H9 (cell line): ENCODE data around the gene UBE2E1. TPM values are rescaled to one million over a fixed set of nuclear protein-coding genes. Genes with fewer than 3 reads are reported as not detected.
"Not testable (repeated sequence)": the region's sequence is repeated elsewhere in the genome, so short reads cannot be mapped to it uniquely, and the experiment has no call there.

Experiments used
- DNase-seq: peaks from one replicate; pipeline ENCODE4 v3.0.0-alpha.2; 2017
- H2AFZ ChIP-seq: one replicate; pipeline ENCODE4 v1.6.1; 2013; ENCODE audit warnings: mild to moderate bottlenecking, low read length, control low read depth, moderate library complexity
- H2AK5ac ChIP-seq: 2 replicates; pipeline ENCODE4 v1.6.1; 2013; ENCODE audit warnings: low read length, control low read depth, mixed read lengths; ENCODE audit not compliant: insufficient read length
- H2BK120ac ChIP-seq: one replicate; pipeline ENCODE4 v1.6.1; 2013; ENCODE audit warnings: low read depth, mild to moderate bottlenecking, low read length, control low read depth, inconsistent platforms; ENCODE audit not compliant: poor library complexity, severe bottlenecking
- H2BK12ac ChIP-seq: 2 replicates; pipeline ENCODE4 v1.6.1; 2013; ENCODE audit warnings: low read length, control low read depth, mixed read lengths, low read depth; ENCODE audit not compliant: insufficient read length
- H2BK15ac ChIP-seq: 2 replicates; pipeline ENCODE4 v1.6.1; 2013; ENCODE audit warnings: low read depth, low read length, control low read depth
- H2BK20ac ChIP-seq: one replicate; pipeline ENCODE4 v1.6.1; 2013; ENCODE audit warnings: low read depth, mild to moderate bottlenecking, low read length, control low read depth, inconsistent platforms; ENCODE audit not compliant: poor library complexity, severe bottlenecking
- H2BK5ac ChIP-seq: 2 replicates; pipeline ENCODE4 v1.6.1; 2013; ENCODE audit warnings: low read length, control low read depth, mixed read lengths; ENCODE audit not compliant: insufficient read length
- H3K14ac ChIP-seq: 2 replicates; pipeline ENCODE4 v1.6.1; 2013; ENCODE audit warnings: low read length, control low read depth; ENCODE audit not compliant: insufficient read depth
- H3K18ac ChIP-seq: 2 replicates; pipeline ENCODE4 v1.6.1; 2013; ENCODE audit warnings: low read depth, mild to moderate bottlenecking, mixed read lengths, low read length, control low read depth; ENCODE audit not compliant: insufficient read length
- H3K23ac ChIP-seq: 2 replicates; pipeline ENCODE4 v1.6.1; 2013; ENCODE audit warnings: low read length, control low read depth, mixed read lengths, low read depth; ENCODE audit not compliant: insufficient read length
- H3K23me2 ChIP-seq: 2 replicates; pipeline ENCODE4 v1.6.1; 2013; ENCODE audit warnings: low read depth, mild to moderate bottlenecking, mixed read lengths, low read length, control low read depth; ENCODE audit not compliant: insufficient read length, poor library complexity, severe bottlenecking
- H3K27ac ChIP-seq: 2 replicates; pipeline ENCODE4 v1.5.1; 2013; ENCODE audit warnings: low read length, control low read depth, mixed read lengths, low read depth; ENCODE audit not compliant: insufficient read length
- H3K27me3 ChIP-seq: 2 replicates; pipeline ENCODE4 v1.6.1; 2013; ENCODE audit warnings: low read length, control low read depth, inconsistent platforms; ENCODE audit not compliant: insufficient read depth
- H3K4ac ChIP-seq: 2 replicates; pipeline ENCODE4 v1.6.1; 2013; ENCODE audit warnings: low read depth, mild to moderate bottlenecking, control low read depth, inconsistent platforms, low read length, moderate library complexity
- H3K4me1 ChIP-seq: 2 replicates; pipeline ENCODE4 v1.6.1; 2013; ENCODE audit warnings: low read length, control low read depth, inconsistent platforms; ENCODE audit not compliant: insufficient read depth
- H3K4me2 ChIP-seq: 2 replicates; pipeline ENCODE4 v1.6.1; 2013; ENCODE audit warnings: low read length, control low read depth, mixed read lengths; ENCODE audit not compliant: insufficient read length, insufficient read depth
- H3K56ac ChIP-seq: 2 replicates; pipeline ENCODE4 v1.6.1; 2013; ENCODE audit warnings: low read depth, mild to moderate bottlenecking, mixed read lengths, low read length, control low read depth; ENCODE audit not compliant: insufficient read length
- H3K79me1 ChIP-seq: 2 replicates; pipeline ENCODE4 v1.6.1; 2013; ENCODE audit warnings: low read depth, mild to moderate bottlenecking, moderate library complexity, low read length, control low read depth, inconsistent platforms; ENCODE audit not compliant: insufficient read depth, poor library complexity, severe bottlenecking
- H3K79me2 ChIP-seq: 2 replicates; pipeline ENCODE4 v1.6.1; 2013; ENCODE audit warnings: low read length, control low read depth, inconsistent platforms; ENCODE audit not compliant: insufficient read depth
- H3K9ac ChIP-seq: 2 replicates; pipeline ENCODE4 v1.6.1; 2013; ENCODE audit warnings: low read length, control low read depth, mixed read lengths; ENCODE audit not compliant: insufficient read length; ENCODE audit errors: extremely low read depth
- H3K9me3 ChIP-seq: one replicate; pipeline ENCODE4 v1.6.1; 2013; ENCODE audit warnings: low read depth, low read length, inconsistent platforms; ENCODE audit not compliant: control insufficient read depth
- H3T11ph ChIP-seq: one replicate; pipeline ENCODE4 v1.6.1; 2013; ENCODE audit warnings: mild to moderate bottlenecking, low read length, control low read depth, inconsistent platforms
- H4K20me1 ChIP-seq: one replicate; pipeline ENCODE4 v1.6.1; 2013; ENCODE audit not compliant: control insufficient read depth, insufficient read length, insufficient read depth
- H4K5ac ChIP-seq: 2 replicates; pipeline ENCODE4 v1.6.1; 2013; ENCODE audit warnings: low read depth, mild to moderate bottlenecking, mixed read lengths, low read length, control low read depth; ENCODE audit not compliant: insufficient read length
- H4K8ac ChIP-seq: replicated peaks from 2 replicates; pipeline ENCODE4 v1.6.1; 2013; ENCODE audit warnings: low read length, control low read depth, mixed read lengths, low read depth; ENCODE audit not compliant: insufficient read length
- H4K91ac ChIP-seq: 2 replicates; pipeline ENCODE4 v1.6.1; 2013; ENCODE audit warnings: low read depth, mild to moderate bottlenecking, moderate library complexity, mixed read lengths, low read length, control low read depth; ENCODE audit not compliant: insufficient read length
- H3K27ac Mint-ChIP-seq, 3 experiments: 2 replicates in 2 of 3; 3 replicates in 1 of 3; pipeline ENCODE4 v1.8.0; 2020 to 2021; ENCODE audit warnings: mixed read lengths in 3 of 3, mild to moderate bottlenecking in 1 of 3, moderate library complexity in 1 of 3
- H3K27me3 Mint-ChIP-seq: 2 replicates; pipeline ENCODE4 v1.8.0; 2021; ENCODE audit warnings: low read depth, mild to moderate bottlenecking, moderate library complexity, mixed read lengths
- H3K36me3 Mint-ChIP-seq, 3 experiments: 2 replicates in 2 of 3; 3 replicates in 1 of 3; pipeline ENCODE4 v1.8.0; 2020 to 2021; ENCODE audit warnings: low read depth in 3 of 3, mixed read lengths in 3 of 3; ENCODE audit not compliant: insufficient read depth in 1 of 3
- H3K4me1 Mint-ChIP-seq, 2 experiments: 2 replicates each; pipeline ENCODE4 v1.8.0; 2020; ENCODE audit warnings: mixed read lengths in 2 of 2
- H3K4me3 Mint-ChIP-seq, 2 experiments: 2 replicates in 1 of 2; 3 replicates in 1 of 2; pipeline ENCODE4 v1.8.0; 2020 to 2021; ENCODE audit warnings: mild to moderate bottlenecking in 2 of 2, mixed read lengths in 2 of 2, moderate library complexity in 1 of 2
- H3K9me3 Mint-ChIP-seq, 2 experiments: 2 replicates in 1 of 2; 3 replicates in 1 of 2; pipeline ENCODE4 v1.8.0; 2020; ENCODE audit warnings: mild to moderate bottlenecking in 2 of 2, mixed read lengths in 2 of 2, moderate library complexity in 1 of 2
- WGBS: extraction: QIAGEN DNeasy Blood & Tissue Kit; methylation state at CpG from one replicate; pipeline ENCODE4 v1.1.7; 2013; ENCODE audit warnings: missing lambda C conversion rate, low lambda C conversion rate, mixed read lengths; ENCODE audit not compliant: insufficient read length; ENCODE audit errors: extremely low coverage; 5-methylcytosine and 5-hydroxymethylcytosine counted together
- total RNA-seq: library from RNA; stranded (reverse); gene quantifications from 2 replicates; pipeline ENCODE4 v1.2.1, GENCODE V29; 2021
- TF ChIP-seq, protein P1 (sequence below): fragments of 200-600 bp; sonication (generic); conservative IDR thresholded peaks from 3 replicates; pipeline ENCODE4 v1.8.0; 2021; ENCODE audit warnings: antibody characterized with exemption, mild to moderate bottlenecking

Gene UBE2E1
- total RNA-seq, 1 experiment from 2014 or later, result 142 TPM

DNA sequence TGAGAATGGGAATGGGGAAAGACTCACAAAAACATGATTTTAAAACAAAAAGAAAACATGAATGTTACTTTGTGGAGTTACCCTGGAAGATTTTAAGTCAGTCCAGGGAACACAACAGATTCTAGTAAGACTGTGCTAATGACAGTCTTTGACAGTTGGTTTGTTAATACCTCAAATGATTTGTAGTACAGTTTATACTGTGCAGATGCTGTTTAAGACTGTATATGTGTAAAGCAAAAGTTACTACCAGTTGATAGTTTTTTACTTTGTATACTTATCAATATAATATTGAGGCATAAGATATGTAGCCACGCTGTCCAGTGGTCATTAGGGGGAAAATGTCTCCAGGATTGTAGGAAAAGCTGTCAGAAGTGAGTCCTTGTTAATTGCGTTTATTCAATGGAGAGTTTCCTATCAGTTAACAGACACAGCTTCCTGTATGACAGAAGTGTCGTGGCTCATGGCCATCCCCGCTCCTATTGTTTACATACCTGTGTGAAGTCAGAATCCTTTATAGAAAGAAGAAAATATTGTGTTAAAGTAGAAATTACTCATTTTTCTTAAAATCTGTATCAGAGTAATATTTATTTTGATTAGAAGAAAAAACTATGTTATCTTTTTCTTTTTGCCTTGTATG is 75.1 kb downstream of the UBE2E1 start:
- Histone ChIP-seq H3K4me1 (no peaks in the 10 kb centered on the region), H2BK20ac (no peak overlapping the region), H3K27me3 (no peaks in the 10 kb centered on the region), H3K23ac (no peak overlapping the region), H3K14ac (no peak overlapping the region), H3K27ac (no peak overlapping the region), H2BK15ac (no peak overlapping the region), H3K9ac (no peak overlapping the region), H3K9me3 (no peaks in the 10 kb centered on the region), H2BK120ac (no peak overlapping the region), H3K23me2 (no peaks in the 10 kb centered on the region), H2AK5ac (no peak overlapping the region), H4K91ac (no peak overlapping the region), H3K4ac (no peak overlapping the region), H4K20me1 (no peaks in the 10 kb centered on the region), H2BK12ac (no peak overlapping the region), H3K79me2 (peaks cover 3% of the 10 kb centered on the region; the same call in 1 of the 2 replicates), H4K5ac (no peak overlapping the region), H3K56ac (no peak overlapping the region), H3K4me2 (no peak overlapping the region), H2BK5ac (no peak overlapping the region), H3K18ac (no peak overlapping the region), H4K8ac (no peak overlapping the region), H3T11ph (no peak overlapping the region), H2AFZ (no peak overlapping the region), H3K79me1 (no peaks in the 10 kb centered on the region)
- Mint-ChIP-seq H3K36me3 (peaks cover 41 to 55% (median 49%) of the 10 kb centered on the region in 3 experiments), H3K4me1 (peaks cover 7 to 15% of the 10 kb centered on the region in 2 experiments; a peak in 3 of 4 replicates), H3K9me3 (peaks cover 17 to 28% of the 10 kb centered on the region in 2 experiments), H3K4me3 (no peak overlapping the region), H3K27ac (no peak overlapping the region), H3K27me3 (no peaks in the 10 kb centered on the region)
- no peak for DNase-seq
- no CpG with 5 or more reads among the region's 4 CpGs for WGBS
- TF ChIP-seq, protein P1, sequence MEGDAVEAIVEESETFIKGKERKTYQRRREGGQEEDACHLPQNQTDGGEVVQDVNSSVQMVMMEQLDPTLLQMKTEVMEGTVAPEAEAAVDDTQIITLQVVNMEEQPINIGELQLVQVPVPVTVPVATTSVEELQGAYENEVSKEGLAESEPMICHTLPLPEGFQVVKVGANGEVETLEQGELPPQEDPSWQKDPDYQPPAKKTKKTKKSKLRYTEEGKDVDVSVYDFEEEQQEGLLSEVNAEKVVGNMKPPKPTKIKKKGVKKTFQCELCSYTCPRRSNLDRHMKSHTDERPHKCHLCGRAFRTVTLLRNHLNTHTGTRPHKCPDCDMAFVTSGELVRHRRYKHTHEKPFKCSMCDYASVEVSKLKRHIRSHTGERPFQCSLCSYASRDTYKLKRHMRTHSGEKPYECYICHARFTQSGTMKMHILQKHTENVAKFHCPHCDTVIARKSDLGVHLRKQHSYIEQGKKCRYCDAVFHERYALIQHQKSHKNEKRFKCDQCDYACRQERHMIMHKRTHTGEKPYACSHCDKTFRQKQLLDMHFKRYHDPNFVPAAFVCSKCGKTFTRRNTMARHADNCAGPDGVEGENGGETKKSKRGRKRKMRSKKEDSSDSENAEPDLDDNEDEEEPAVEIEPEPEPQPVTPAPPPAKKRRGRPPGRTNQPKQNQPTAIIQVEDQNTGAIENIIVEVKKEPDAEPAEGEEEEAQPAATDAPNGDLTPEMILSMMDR, result no peak

DNA sequence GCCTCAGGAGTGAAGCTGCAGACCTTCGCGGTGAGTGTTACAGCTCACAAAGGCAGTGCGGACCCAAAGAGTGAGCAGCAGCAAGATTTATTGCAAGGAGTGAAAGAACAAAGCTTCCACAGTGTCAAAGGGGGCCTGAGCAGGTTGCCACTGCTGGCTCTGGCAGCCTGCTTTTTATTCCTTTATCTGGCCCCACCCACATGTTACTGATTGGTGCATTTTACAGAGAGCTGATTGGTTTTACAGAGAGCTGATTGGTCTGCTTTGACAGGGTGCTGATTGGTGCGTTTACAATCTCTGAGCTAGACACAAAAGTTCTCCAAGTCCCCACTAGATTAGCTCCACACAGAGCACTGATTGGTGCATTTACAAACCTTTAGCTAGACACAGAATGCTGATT is 76.2 kb downstream of the UBE2E1 start:
- peak overlapping the region; percentile 20 to 62 (median 21); a peak in 5 of 7 replicates for H3K27ac Mint-ChIP-seq
- not testable (repeated sequence) for H3K4me3 Mint-ChIP-seq, H2BK120ac ChIP-seq, H2AK5ac ChIP-seq, H3K27me3 Mint-ChIP-seq, H3K79me2 ChIP-seq, H2BK5ac ChIP-seq, H4K8ac ChIP-seq, H3K4me2 ChIP-seq, DNase-seq, H3K79me1 ChIP-seq, H3K4me1 Mint-ChIP-seq, H2BK20ac ChIP-seq, H2BK12ac ChIP-seq, H3T11ph ChIP-seq, H2BK15ac ChIP-seq, H4K20me1 ChIP-seq, H3K27me3 ChIP-seq, H3K9ac ChIP-seq, H3K4me1 ChIP-seq, H3K14ac ChIP-seq, H3K23me2 ChIP-seq, H3K23ac ChIP-seq, H4K5ac ChIP-seq, H3K56ac ChIP-seq, H3K18ac ChIP-seq, H4K91ac ChIP-seq, H3K4ac ChIP-seq, H3K27ac ChIP-seq, H2AFZ ChIP-seq, H3K9me3 ChIP-seq
- H3K36me3 Mint-ChIP-seq, result peaks cover 41 to 46% (median 43%) of the 10 kb centered on the region in 3 experiments
- WGBS, result no CpG with 5 or more reads among the region's 4 CpGs
- peaks cover 17 to 24% of the 10 kb centered on the region in 2 experiments for H3K9me3 Mint-ChIP-seq
